ENCODE results near the gene MAP3K19. TPM values are rescaled to one million over a fixed set of nuclear protein-coding genes. Genes with fewer than 3 reads are reported as not detected.

The MAP3K19 gene
- polyA plus RNA-seq, 1 experiment, result not detected

GRCh38 chr2:135023886-135024485, 23.3 kb downstream of the MAP3K19 start:
- H3K4me3 ChIP-seq (ENCODE audit: low read depth, low read length), result no peak overlapping the region
- no peak overlapping the region for H3K27ac ChIP-seq (ENCODE audit: low read depth, low read length)
- H3K9me3 ChIP-seq (ENCODE audit: control insufficient read depth, insufficient read depth, low read length), result no peaks in the 10 kb centered on the region
- POLR2A ChIA-PET, result no interaction called here
- TF ChIP-seq, protein P1, sequence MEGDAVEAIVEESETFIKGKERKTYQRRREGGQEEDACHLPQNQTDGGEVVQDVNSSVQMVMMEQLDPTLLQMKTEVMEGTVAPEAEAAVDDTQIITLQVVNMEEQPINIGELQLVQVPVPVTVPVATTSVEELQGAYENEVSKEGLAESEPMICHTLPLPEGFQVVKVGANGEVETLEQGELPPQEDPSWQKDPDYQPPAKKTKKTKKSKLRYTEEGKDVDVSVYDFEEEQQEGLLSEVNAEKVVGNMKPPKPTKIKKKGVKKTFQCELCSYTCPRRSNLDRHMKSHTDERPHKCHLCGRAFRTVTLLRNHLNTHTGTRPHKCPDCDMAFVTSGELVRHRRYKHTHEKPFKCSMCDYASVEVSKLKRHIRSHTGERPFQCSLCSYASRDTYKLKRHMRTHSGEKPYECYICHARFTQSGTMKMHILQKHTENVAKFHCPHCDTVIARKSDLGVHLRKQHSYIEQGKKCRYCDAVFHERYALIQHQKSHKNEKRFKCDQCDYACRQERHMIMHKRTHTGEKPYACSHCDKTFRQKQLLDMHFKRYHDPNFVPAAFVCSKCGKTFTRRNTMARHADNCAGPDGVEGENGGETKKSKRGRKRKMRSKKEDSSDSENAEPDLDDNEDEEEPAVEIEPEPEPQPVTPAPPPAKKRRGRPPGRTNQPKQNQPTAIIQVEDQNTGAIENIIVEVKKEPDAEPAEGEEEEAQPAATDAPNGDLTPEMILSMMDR (IDR thresholded peaks at IDR 0.05; ENCODE audit: low read depth, low read length), result no peak
- CTCF ChIA-PET, result interaction anchor here (0.8 kb wide), 1 partner anchor 20 kb away, joined by 3 read pairs; no protein-coding TSS in a partner anchor
- no peak for DNase-seq (ENCODE audit: low read depth, low spot score)
- peaks cover 5% of the 10 kb centered on the region for H3K27me3 ChIP-seq (ENCODE audit: control insufficient read depth, insufficient read depth, low read length)

- Histone ChIP-seq H3K27me3 (ENCODE audit: control insufficient read depth, insufficient read depth, low read length) (peaks cover 5% of the 10 kb centered on the region), H3K27ac (ENCODE audit: low read depth, low read length) (no peak overlapping the region), H3K9me3 (ENCODE audit: control insufficient read depth, insufficient read depth, low read length) (no peaks in the 10 kb centered on the region), H3K4me3 (ENCODE audit: low read depth, low read length) (no peak overlapping the region)
- CTCF ChIA-PET, result interaction anchor here (1.9 kb wide), 1 partner anchor 19 kb away, joined by 9 read pairs; no protein-coding TSS in a partner anchor
- TF ChIP-seq, protein P1 (IDR thresholded peaks at IDR 0.05; ENCODE audit: low read depth, low read length), result no peak
- POLR2A ChIA-PET, result no interaction called here
- no peak for DNase-seq (ENCODE audit: low read depth, low spot score)
Observed at GRCh38 chr2:135022952-135023880, 24.0 kb downstream of the MAP3K19 start.

GRCh38 chr2:135021618-135022017, 25.6 kb downstream of the MAP3K19 start:
- Histone ChIP-seq H3K27ac (ENCODE audit: low read depth, low read length) (no peak overlapping the region), H3K9me3 (ENCODE audit: control insufficient read depth, insufficient read depth, low read length) (no peaks in the 10 kb centered on the region), H3K4me3 (ENCODE audit: low read depth, low read length) (no peak overlapping the region), H3K27me3 (ENCODE audit: control insufficient read depth, insufficient read depth, low read length) (peaks cover 5% of the 10 kb centered on the region)
- POLR2A ChIA-PET, result no interaction called here
- CTCF ChIA-PET, result interaction anchor here (1.9 kb wide), 1 partner anchor 17 kb away, joined by 9 read pairs; no protein-coding TSS in a partner anchor
- no peak for DNase-seq (ENCODE audit: low read depth, low spot score)
- TF ChIP-seq, protein P1 (IDR thresholded peaks at IDR 0.05; ENCODE audit: low read depth, low read length), result no peak

DNA sequence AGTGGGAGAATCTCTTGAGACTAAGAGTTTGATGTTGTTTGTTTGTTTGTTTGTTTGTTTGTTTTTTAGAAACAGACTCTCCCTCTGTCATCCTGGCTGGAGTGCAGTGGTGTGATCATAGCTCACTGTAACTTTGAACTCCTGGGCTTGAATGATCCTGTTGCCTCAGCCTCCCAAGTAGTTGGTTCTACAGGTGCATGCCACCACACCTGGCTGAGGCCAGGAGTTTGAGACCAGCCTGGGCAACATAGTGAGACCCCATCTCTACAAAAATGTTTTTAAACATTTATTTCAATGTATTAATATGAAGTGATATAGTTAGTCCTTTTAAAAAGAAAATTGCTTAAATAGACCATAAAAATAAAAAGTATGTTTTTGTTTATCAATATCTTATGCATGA, 35.6 kb downstream of the MAP3K19 start:
- no peak overlapping the region for H3K4me3 ChIP-seq (ENCODE audit: low read depth, low read length)
- TF ChIP-seq, protein P1 (IDR thresholded peaks at IDR 0.05; ENCODE audit: low read depth, low read length), result no peak
- H3K27me3 ChIP-seq (ENCODE audit: control insufficient read depth, insufficient read depth, low read length), result no peaks in the 10 kb centered on the region
- H3K9me3 ChIP-seq (ENCODE audit: control insufficient read depth, insufficient read depth, low read length), result no peaks in the 10 kb centered on the region
- POLR2A ChIA-PET, result no interaction called here
- no peak for DNase-seq (ENCODE audit: low read depth, low spot score)
- CTCF ChIA-PET, result interaction anchor here (0.7 kb wide), 1 partner anchor 701 kb away, joined by 4 read pairs; no protein-coding TSS in a partner anchor
- no peak overlapping the region for H3K27ac ChIP-seq (ENCODE audit: low read depth, low read length)
